ENCODE data around the gene FHIT.

- TF ChIP-seq CTCF (IDR thresholded peaks at IDR 0.05), result no peak
- TF ChIP-seq POLR2A (IDR thresholded peaks at IDR 0.05), result no peak
- TF ChIP-seq EP300 (IDR thresholded peaks at IDR 0.05), result no peak
These were observed 1154.8 kb downstream of the FHIT start for GRCh38 chr3:60096403-60096802.

All from ovary (tissue), 3 donors.